H1 (cell line): ENCODE measurements around the gene SSRP1.

ENCODE experiments used
- SIX5 ChIP-seq: IDR thresholded peaks from 2 replicates; pipeline ENCODE4 v1.6.1; 2011; ENCODE audit warnings: mild to moderate bottlenecking, low read depth, low read length
- TF ChIP-seq, protein P1 (sequence below), 3 experiments: IDR thresholded peaks; 1 replicate in 2 of 3; 2 replicates in 1 of 3; pipeline versions ENCODE4 v1.5.1 to v1.6.1; 2011; ENCODE audit warnings: low read length in 3 of 3, mild to moderate bottlenecking in 3 of 3, inconsistent platforms in 2 of 3, low read depth in 1 of 3, moderate library complexity in 1 of 3; ENCODE audit not compliant: insufficient read depth in 1 of 3; ENCODE audit errors: control extremely low read depth in 1 of 3

DNA sequence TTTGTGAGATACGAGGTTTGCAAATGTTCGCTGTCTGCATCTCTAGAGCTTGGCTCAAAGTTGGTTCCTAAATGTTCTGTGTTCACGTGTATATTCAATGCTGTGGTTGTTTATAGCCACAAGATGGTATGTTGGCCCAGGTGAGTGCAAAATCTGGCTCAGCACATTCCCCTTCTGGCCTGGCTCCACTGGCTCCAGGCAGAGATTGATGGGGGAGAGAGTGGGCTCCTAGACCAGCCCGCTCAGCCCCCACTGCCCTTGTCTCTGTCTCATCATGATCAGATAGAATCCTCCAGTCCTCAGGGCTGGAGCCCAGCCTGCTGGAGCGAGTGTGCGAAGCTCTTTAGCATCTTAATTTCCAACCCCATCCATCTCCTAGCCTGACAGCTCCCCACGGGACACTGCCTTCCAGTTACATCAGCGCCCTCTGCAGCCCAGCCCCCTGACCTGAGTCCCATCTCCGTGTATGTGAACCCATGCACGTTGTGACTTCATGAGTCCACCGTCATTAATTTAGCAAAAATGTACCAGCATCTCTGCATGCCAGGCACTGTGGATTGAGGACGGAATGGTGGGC lies 4.4 kb upstream of the SSRP1 start:
- TF ChIP-seq, protein P1, sequence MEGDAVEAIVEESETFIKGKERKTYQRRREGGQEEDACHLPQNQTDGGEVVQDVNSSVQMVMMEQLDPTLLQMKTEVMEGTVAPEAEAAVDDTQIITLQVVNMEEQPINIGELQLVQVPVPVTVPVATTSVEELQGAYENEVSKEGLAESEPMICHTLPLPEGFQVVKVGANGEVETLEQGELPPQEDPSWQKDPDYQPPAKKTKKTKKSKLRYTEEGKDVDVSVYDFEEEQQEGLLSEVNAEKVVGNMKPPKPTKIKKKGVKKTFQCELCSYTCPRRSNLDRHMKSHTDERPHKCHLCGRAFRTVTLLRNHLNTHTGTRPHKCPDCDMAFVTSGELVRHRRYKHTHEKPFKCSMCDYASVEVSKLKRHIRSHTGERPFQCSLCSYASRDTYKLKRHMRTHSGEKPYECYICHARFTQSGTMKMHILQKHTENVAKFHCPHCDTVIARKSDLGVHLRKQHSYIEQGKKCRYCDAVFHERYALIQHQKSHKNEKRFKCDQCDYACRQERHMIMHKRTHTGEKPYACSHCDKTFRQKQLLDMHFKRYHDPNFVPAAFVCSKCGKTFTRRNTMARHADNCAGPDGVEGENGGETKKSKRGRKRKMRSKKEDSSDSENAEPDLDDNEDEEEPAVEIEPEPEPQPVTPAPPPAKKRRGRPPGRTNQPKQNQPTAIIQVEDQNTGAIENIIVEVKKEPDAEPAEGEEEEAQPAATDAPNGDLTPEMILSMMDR (IDR thresholded peaks at IDR 0.05; ENCODE audit: control extremely low read depth in 1 of 3, insufficient read depth in 1 of 3, low read depth in 1 of 3, low read length in 3 of 3) = peak; percentile 39 to 68 (median 64)
- TF ChIP-seq SIX5 = no peak
